GM04503 (cell line): ENCODE measurements around the gene WWTR1.

Experiments
- DNase-seq: peaks from one replicate; pipeline ENCODE4 v3.0.0-alpha.2; 2012; ENCODE audit warnings: low read depth

The WWTR1 gene

DNA sequence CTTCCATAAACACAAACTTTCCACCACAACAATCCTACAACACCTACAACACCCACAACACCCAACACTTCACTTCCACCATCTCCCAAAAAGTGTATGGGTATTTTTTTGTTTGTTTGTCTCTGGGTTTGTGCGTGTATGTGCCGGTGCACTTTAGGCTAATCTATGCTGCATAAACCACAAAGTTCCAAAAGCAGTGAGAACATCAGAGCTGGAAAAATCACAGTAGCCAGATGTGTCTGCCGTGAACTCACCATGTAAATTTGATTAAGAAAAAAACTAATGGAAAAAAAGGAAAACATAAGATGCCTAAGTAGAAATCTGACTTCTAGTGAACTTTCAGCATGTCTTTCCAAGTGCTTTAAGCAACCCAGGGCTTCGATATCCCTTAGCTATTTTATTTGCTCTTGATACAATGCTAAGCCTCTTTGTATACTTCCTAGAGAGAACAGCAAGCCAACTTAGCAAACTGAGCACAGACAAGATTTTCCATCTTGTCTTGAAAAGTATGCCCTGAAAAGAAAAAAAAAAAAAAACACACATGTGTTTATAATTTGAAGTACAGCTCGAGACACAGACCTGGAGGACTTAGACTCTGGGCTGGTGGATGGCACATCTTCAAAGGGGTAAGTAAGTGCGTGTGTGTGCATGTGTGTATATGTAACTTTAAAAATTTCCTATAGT lies 91.4 kb downstream of the WWTR1 start:
- no peak for DNase-seq

DNA sequence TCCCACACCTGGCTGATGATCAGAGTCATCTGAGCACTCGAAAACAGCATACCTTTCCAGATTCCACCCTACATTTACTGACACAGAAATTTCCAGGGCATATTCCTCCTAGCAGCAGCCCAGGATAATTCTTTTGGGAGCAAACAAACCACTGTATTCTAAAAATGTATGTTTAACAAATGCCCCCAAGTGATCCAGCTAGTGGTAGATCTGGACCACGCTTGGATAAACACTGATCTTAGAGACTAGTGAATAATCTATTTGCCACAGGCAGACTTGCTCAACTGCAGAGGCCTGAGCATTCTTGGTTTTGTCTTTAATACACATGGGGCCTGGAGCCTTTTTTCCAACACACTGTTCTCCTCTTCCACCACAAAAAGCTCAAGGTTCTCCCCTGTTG lies 93.7 kb downstream of the WWTR1 start:
- DNase-seq: no peak

DNA sequence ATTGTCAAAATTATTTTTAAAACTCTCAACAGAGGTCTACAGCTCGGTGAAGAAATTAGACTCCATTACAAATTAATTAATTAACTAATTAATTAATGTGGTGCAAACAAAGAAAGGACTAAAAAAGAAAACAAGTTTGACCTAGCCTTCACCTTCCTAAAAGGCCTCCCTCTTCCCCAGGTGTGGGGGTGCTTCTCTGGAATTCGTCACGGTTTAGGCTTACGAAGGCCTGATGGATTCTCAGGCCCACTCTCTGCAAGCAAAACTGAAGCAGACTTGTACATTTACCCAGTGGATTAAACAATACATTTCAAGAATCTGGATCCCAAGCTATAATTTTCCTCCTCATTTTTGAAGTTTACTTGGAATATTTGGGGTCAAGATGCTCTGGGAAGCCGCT lies 94.7 kb downstream of the WWTR1 start:
- DNase-seq: no peak

DNA sequence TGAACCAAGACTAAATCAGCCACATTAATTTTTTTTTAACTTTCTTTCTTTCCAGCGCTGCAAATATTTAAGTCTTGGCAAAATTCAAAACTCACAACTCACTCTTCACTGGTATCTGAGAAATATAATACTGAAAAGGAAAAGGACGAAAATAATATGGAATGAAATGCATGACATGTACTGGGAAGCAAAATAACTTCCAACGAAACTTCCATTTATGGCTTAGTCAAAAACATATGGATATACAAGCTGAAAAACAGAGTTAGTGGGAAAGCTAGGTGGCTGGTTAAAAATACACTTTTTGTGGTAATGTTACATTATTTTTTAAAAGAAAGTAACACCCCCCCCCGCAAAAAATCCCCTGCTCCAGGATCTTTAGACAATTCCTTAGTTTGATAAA lies 97.2 kb downstream of the WWTR1 start:
- DNase-seq: no peak

DNA sequence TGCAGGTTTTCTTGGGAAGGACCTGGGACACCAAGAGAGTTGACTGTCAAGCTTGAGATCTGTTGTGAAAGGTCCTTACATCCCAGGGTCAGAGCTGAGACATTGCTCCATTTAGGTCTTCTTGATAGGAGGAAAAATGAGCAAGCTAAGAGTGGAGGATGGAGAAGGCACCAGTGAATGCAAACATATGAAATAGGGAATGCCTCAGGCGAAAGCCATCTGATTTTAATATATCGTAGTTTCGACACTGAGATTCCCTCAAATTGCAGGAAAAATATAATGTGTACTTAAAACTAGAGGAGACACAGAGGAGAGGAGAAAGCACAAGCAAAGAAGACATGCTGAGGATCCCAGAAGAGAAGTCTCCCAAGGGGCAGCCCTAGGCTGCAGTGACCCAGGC lies 97.8 kb downstream of the WWTR1 start:
- DNase-seq: no peak

DNA sequence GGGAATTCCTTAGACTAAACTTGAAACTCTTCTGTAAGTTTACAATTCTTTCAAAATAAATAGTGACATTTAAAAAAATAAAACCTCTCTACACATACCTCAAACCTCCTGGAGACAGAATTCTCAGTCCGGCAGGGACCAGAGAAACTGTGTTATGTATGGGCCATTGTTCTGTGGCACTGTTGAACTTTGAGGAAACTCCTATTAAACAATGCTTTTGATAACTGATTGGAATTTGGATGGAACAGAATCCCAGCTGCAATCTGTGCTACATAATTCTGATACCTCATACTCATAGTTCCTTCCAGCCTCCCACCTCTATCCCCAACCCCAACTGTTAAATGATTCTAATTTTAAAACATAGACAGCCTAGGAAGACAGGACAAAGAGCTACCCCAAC lies 98.3 kb downstream of the WWTR1 start:
- DNase-seq: no peak

DNA sequence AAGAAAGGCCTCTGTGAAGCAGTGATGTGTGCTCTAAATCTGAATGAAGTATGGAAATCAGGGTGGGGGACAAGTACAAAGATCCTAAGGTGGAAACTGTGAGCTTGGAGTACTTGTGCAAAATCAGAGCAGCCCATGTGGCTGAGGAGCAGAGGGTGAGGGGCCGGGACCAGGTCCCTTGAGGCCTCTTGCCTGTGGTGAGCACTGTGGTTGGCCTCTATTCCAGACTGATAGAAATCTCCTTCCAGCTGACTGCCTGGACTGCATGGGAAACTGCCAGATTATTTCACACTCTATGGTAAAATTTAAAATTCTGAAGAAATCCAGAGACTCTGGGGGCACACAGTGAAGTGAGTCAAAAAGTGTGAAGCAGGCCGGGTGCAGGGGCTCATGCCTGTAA lies 101.9 kb downstream of the WWTR1 start:
- DNase-seq: no peak

DNA sequence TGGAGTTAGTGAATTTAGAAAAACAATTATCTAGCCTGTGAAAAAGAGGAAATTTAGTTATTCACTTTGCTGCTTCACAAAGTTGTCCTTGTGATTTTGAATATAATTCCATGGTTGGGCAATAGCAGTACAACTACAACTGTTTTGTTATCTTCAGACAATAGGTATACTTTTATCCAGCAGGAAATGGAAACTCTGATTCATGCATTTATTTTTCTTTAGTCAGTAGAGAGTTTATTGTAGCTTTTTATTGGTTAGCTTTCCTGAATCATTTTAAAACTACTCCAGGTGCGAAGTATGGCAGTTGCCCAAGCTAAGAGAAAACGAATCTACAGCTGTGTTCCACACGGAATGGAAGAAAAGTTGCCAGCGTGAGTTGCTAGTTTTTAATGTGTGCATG lies 103.0 kb downstream of the WWTR1 start:
- DNase-seq: no peak

DNA sequence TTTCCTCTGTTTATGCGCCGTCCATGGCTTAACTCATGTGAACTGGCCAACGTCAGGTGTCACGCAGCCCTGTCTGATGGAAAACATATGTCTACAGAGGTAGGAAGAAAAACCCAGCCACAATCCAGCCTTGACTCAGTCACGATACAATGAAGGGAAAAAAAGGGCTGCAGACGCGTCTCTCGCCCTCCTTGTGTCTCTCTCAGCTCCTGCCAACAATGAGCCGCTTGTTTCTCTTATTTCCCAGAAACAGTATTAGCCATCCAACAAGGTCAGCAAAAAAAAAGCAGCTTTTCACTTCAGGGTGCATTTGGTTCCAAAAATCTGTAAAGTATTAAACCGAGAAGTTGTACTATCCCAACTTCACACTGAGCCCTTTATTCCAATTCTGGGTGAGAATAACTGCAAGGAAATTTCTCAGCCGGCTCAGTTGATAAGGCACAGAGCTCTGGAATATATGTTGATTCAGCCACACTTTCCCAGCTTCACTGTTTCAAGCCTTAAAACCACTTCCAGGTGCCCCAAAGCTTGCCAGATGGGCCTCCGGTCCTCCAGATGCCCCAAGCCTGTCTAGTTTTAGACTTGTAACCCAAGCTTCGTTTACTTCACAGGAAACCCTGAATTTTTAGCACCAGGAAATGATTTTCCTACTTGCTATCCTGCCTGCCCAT lies 103.9 kb downstream of the WWTR1 start:
- DNase-seq: peak; percentile 39

DNA sequence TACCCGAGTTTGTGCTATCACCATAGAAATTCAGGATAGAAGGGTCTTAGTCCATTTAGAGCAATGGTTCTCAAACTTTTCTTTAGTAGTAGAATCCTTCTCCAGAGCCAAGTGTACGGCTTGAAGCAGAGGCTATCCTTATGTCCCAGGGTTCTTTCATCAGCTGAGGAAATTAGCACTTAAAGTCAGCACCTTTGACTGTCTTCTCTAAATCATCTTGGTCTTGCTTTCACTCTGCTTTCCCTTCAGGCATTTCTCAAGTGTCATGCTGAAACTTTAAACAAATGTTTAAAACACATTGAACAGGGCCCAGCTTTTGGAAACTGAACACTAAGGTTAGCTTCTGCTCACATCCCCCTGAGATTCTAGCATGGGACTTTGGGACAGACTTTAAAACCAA lies 105.1 kb downstream of the WWTR1 start:
- no peak for DNase-seq

DNA sequence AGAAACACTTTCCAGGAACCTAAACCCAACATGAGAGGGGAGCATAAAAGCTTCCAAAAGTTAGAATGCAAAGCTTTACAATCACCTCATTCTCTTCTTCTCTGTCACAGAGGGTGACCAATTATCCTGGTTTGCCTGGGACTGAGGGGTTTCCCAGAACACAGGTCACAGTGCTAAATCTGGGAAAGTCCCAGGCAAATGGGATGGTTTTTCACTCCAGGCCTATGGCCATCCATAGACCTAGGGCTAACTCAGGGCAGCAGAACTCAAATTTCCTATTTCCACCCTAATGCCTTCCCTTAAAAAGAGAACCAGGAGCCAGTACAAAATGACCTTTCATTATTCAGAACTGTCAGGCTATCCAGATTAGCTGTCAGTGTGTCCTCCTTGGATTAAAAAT lies 106.3 kb downstream of the WWTR1 start:
- no peak for DNase-seq

DNA sequence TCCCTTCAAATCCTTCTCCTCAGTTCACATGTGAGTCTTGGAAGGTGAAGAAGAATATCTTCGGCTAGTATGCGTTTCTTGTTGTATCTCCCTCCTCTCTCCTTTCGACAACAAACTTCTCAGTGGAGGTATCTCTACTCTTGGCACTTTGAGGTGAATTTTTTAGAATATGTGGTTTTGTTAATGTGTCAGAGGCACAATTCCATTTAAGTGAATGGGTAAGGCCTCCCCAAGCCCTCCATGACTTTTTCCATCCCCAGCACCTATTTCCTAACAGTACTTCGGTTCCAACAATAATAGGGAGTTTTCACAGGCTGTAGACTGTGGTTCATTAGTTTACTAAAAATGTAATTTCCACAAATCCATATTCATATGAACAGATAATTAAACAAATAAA lies 109.2 kb downstream of the WWTR1 start:
- DNase-seq: no peak

DNA sequence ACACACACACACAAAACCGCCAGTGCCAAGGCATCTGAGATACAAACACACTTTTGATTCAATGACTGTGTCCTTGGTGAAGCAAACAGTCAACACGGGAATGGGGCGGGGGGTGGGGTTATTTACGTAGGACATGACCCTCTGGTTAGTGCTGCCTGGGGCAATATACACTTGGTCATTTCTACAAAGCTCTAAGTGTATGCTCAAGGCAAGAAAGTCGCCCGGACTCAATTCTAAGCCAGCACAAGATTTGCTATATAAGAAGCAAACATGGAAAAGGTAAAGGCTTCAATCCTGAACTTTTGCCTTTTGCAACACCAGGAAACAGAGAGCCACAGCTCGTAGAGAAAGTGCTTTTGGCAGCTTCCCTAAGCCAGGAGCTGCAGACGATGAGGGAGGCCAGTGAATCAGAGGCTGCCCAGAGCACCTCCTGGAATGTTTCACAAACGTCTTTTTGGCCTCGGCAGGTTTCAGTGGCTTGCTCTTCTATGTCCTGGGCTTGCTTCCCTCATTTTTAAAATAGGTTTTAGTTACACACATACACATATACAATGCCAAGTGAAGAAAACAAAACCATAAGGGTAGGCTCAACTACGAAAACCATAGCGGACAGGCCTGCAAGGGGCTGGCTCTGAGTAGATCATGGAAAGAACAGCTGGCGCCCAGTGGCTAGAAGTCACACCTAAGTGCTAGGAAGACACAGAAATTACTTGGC lies 109.7 kb downstream of the WWTR1 start:
- peak; percentile 44 for DNase-seq

DNA sequence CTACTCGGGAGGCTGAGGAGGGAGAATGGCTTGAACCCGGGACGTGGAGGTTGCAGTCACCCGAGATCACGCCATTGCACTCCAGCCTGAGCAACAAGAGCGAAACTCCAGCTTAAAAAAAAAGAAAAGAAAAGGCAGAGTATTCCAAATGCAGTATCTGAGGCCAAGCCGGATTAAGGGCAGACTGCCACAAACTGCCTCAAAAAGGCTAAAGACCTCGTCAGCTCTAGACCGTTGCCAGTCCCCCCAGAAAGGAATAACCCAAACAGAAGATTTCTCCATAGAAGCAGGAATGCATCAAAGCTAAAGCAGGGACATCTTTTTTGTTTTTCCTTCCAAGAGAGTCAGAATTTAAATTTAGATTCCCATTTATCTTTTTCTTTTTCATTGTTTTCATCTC lies 110.4 kb downstream of the WWTR1 start:
- peak; percentile 54 for DNase-seq

DNA sequence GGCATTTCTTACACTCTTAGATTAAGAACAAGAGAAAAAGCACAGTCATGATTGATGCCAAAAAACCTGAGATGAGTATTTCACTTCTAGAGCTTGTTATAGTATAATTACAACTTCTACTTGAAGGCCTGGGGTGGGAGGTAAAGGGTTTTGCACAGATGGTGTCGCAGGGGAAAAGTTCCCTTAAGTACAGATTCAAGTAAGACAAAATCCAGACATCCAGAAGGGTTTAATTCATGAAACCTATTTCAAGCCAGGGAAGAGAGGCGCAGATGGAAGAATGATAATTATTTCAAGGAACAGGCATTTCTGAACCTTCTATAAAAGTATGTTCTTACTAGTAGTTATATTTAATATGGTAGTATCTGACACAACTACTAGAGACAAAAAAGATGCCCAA lies 112.8 kb downstream of the WWTR1 start:
- DNase-seq: no peak

DNA sequence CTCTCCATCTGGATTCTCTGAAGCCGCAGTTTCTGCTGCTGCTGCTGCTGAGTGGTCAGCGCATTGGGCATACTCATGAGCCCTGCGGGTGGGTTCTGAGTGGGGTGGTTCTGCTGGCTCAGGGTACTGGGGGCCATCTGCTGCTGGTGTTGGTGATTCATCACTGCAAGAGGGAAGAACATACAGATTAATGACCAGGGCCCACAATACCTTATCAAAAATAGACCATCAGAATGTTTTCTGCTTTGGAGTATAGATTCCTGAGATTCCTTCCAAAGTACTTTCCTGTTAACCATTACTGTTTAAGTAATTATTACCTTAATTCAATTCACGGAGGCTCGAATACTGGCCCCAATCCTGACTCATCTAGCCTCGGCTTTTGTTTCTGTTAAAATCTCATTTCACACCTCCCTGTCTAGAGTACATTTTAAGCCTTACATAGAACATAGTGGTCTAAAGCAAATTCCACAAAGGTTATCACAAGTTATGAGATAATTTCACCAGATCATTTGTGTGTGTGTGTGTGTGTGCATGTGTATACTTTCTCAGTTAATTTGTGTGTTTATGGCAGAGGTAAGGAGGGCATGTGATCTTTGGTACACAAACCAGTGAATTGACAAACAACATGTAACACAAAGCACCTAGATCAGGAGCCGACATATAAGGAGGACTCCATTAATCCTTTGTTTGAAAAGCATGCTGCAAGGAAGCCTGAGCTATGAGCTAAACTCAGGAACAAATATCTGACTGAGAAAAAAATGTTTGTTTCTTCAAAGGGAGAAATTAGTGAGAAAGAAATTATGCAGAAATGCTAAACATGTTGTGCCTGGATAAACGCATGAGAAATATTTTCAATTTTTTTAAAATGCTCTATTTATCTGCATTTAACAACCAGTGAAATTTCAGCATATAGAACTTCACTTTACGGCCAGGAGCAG lies 115.2 kb downstream of the WWTR1 start:
- DNase-seq: no peak

DNA sequence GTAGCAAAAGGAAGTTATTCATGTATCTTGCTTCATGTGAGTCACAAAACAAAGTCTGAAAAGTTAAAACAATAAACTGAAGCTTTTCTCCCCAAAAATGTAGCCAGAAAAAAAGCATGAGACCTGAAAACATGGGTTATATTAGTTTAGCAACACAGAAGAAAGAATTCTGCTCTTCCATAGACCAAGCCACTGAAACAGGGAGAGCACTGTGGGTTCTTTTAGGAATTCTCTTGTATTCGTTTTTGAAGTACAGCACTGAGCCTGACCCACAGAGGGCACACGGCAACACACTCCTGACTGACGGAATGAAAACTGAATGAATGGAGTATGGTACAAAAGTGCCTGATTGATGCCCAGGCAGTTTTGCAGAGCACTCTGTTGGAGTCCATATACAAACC lies 116.7 kb downstream of the WWTR1 start:
- no peak for DNase-seq

DNA sequence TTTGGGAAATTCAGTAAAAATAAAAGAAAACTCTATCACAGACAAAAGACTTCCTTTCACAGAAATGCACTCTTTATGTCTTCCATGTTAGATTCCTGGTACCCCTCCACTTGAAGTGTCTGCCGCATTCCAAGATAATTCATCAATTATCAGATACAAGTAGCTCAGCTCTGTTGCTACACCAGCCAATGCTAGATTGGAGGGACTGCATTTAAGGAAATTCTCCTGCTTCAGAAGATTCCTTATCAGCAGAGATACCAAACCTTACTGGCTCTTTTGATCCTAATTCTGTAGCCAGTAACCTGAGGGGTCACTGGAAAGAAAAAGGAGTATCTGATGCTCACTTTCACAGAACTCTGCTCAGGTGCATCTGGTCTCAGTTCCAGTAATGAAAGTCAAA lies 119.5 kb downstream of the WWTR1 start:
- DNase-seq: no peak

DNA sequence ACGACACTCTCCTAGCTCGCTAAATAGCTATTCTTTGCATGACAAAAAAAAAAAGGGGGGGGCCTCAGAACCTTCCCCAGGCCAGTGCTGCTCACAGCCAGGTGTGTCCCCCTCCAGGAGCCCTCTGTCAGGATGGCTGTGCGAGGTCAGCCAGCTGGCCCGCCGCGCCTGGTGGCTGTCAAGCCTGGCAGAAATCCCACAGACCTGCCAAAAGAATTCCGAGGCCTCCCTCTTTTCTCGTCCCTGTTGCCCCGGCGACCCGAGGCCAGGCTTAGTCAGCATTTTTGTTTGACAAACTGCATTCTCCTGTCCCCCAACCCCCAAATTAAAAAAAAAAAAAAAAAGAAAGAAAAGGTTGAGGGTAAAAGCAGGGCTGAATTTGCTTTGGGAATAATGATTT lies 121.4 kb downstream of the WWTR1 start:
- DNase-seq: no peak

DNA sequence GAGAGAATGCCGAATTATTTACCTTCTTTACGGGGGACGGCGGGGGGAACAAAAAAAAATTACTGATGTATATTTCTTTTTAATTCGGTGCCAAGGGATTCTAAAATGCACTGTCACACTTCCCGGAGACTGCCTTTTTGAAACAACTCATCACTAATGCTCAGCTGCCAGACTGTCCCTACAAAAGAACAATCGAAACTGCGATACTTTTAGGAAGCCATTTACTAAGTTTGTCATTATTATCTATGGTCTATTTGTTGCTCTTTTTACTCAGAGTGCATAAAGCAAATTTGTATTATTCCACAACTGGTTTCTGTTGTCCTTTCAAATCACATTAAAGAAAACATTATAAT lies 122.5 kb downstream of the WWTR1 start:
- no peak for DNase-seq

DNA sequence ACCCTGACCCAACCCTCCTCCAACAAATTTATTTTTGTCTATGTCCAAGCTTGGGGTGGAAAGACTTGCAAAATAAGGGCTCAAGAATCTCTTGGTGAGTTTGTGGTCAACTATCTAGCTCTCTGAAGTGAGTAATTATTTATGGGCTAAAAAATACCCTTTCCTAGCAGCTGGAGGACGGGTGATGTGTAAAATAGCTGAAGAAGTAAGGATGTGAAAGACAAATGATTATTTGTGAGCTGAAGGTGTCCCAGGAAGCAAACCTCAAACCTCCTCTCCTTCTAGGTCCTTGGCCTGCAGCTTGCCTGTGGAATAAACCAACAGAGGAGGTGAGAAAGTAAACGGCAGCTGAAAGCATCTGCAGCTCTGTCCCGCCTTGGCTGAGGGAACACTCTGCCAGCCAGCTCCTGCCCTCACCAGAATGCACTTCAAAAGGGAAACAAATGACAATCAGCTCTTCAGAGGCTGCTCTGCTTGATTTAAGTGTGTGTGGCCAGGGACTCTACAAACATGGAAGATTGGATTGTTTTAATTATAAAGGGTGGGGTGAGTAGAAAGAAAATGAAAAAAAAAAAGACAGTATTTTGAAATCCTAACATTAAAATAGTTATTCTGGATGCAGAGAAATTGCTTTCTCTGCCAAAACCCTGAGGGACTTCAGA lies 123.0 kb downstream of the WWTR1 start:
- DNase-seq: no peak

DNA sequence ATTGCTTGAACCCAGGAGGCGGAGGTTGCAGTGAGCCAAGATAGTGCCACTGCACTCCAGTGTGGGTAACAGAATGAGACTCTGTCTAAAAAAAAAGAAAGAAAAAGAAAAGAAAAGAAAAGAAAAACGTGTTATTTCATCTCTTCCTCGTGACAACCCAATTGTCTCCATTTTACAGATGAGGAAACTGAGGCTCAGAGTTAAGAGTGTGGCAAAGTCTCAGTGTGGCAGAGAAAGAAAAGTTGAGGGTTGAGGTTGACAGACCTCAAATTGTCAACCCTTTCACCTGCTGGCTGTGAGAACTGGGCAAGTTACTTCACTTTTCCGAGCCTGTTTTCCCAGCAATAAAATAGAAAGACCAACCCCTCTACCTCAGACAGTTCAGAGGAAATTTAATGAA lies 123.7 kb downstream of the WWTR1 start:
- no peak for DNase-seq
